Pons (tissue), 1 donor: Measurements from ENCODE around the gene FMNL1.

Source experiments
- DNase-seq: peaks from one replicate; pipeline ENCODE4 v3.0.0-alpha.2; 2016; ENCODE audit warnings: low spot score

The FMNL1 gene

GRCh38 chr17:45282683-45283644 is 61.3 kb downstream of the FMNL1 start:
- DNase-seq, result no peak

- no peak for DNase-seq
Measured at GRCh38 chr17:45283711-45284110, 62.0 kb downstream of the FMNL1 start.

- no peak for DNase-seq
Measured at GRCh38 chr17:45284176-45285140, 62.8 kb downstream of the FMNL1 start.

GRCh38 chr17:45286286-45286685 is 64.6 kb downstream of the FMNL1 start:
- DNase-seq, result no peak

GRCh38 chr17:45287526-45288500 is 66.1 kb downstream of the FMNL1 start:
- DNase-seq, result no peak

- no peak for DNase-seq
Measured at GRCh38 chr17:45288825-45289224, 67.1 kb downstream of the FMNL1 start.

GRCh38 chr17:45289301-45290268 is 67.9 kb downstream of the FMNL1 start:
- no peak for DNase-seq

GRCh38 chr17:45290269-45290765 is 68.6 kb downstream of the FMNL1 start:
- no peak for DNase-seq

GRCh38 chr17:45291171-45291805 is 69.6 kb downstream of the FMNL1 start:
- peak; percentile 75 for DNase-seq

- no peak for DNase-seq
Measured at GRCh38 chr17:45292696-45293412, 71.2 kb downstream of the FMNL1 start.

GRCh38 chr17:45293413-45294211 is 71.9 kb downstream of the FMNL1 start:
- peak; percentile 87 for DNase-seq

- peak; percentile 39 for DNase-seq
Measured at GRCh38 chr17:45294506-45294905, 72.8 kb downstream of the FMNL1 start.

- DNase-seq, result peak; percentile 84
Measured at GRCh38 chr17:45296003-45296832, 74.5 kb downstream of the FMNL1 start.

- DNase-seq, result no peak
Measured at GRCh38 chr17:45296833-45297124, 75.1 kb downstream of the FMNL1 start.
